Upper lobe of left lung (tissue), 6 donors: ENCODE measurements around the gene PPFIA2. TPM values are rescaled to one million over a fixed set of nuclear protein-coding genes. Genes with fewer than 3 reads are reported as not detected.

Experiments used
- ATAC-seq, 2 donors: fragments of 200-7000 bp; cut with Tn5 transposase; one replicate each; pipeline ENCODE4 v1.9.1; 2022; ENCODE audit warnings: mild to moderate bottlenecking in 2 of 2, moderate library complexity in 2 of 2; ENCODE audit not compliant: low FRiP score in 2 of 2
- DNase-seq, 2 donors: peaks; one replicate each; pipeline ENCODE4 v3.0.0-alpha.2; 2019 to 2020
- H3K27ac ChIP-seq, 4 donors: fragments of 200-600 bp; sonication (generic); one replicate each; pipeline ENCODE4 v1.5.1; 2016 to 2019
- H3K27me3 ChIP-seq, 4 donors: fragments of 200-600 bp; sonication (generic); one replicate each; pipeline ENCODE4 v1.5.1; 2017 to 2019
- H3K36me3 ChIP-seq, 4 donors: fragments of 200-600 bp; sonication (generic); one replicate each; pipeline ENCODE4 v1.5.1; 2016 to 2019
- H3K4me1 ChIP-seq, 4 donors: fragments of 200-600 bp; sonication (generic); one replicate each; pipeline ENCODE4 v1.5.1; 2018 to 2019
- H3K4me3 ChIP-seq, 4 donors: fragments of 200-600 bp; sonication (generic); one replicate each; pipeline ENCODE4 v1.5.1; 2017 to 2019; ENCODE audit warnings: mild to moderate bottlenecking in 2 of 4, moderate library complexity in 1 of 4
- H3K9me3 ChIP-seq, 4 donors: fragments of 200-600 bp; sonication (generic); one replicate each; pipeline ENCODE4 v1.5.1; 2018 to 2019
- EP300 ChIP-seq, 4 donors: sonication (generic); formaldehyde crosslinking; IDR thresholded peaks; one replicate each; pipeline ENCODE4 v1.5.1; 2017; ENCODE audit warnings: antibody characterized with exemption in 4 of 4, control low read depth in 2 of 4
- POLR2A ChIP-seq, 4 donors: fragments of 450-650 bp; IDR thresholded peaks; one replicate each; pipeline ENCODE4 v1.5.1; 2016 to 2017; ENCODE audit warnings: antibody characterized with exemption in 4 of 4, mild to moderate bottlenecking in 2 of 4
- POLR2AphosphoS5 ChIP-seq, 2 donors: sonication (generic); formaldehyde crosslinking; IDR thresholded peaks; one replicate each; pipeline ENCODE4 v1.5.1; 2017; ENCODE audit warnings: antibody characterized with exemption in 2 of 2
- WGBS, 2 donors: methylation state at CpG; one replicate each; pipeline ENCODE4 v1.1.5; 2017 to 2018; 5-methylcytosine and 5-hydroxymethylcytosine counted together
- total RNA-seq, 6 donors: library from RNA; depleted of rRNA in 4 of 6; stranded (reverse); fragments of >200 nt in 4 of 6; gene quantifications; one replicate each; pipeline versions ENCODE4 v1.1.0 to v1.2.1, GENCODE V29; 2016 to 2021
- TF ChIP-seq, protein P1 (sequence below), 6 experiments: fragments of 450-650 bp in 4 of 6; fragments of 200-600 bp in 2 of 6; sonication (generic) in 2 of 6; IDR thresholded peaks; one replicate each; pipeline ENCODE4 v1.5.1; 2016 to 2019; ENCODE audit warnings: antibody characterized with exemption in 6 of 6
- donor health status: DM: no; HTN: no; CAD: no; lungs with moderate emphysema.
- donor health status: DM: no; HTN: yes; CAD: no; lungs with severe emphysema.

The PPFIA2 gene
- total RNA-seq, 6 donors from 2014 or later = 1.3 to 7.3 (median 2.6) TPM

DNA sequence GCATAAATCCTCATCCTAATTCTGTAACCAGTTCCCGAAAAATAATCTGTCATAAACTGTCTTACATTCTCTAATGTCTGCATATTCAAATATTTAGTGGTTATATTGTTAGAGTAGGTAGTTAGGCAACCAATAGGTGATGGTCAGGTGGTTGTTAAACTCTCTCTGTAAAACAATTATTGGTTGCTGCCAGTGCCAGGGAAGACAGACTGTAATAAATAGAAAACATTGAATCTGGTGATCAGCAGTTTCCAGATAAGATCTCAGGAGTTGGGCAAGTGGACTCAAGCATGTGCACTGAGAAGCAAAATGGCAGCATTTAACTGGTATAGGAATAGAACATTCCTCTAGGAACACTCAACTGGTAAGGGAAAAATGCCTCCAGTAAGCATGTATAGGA is 355.8 kb downstream of the PPFIA2 start:
- Histone ChIP-seq H3K27ac (no peak overlapping the region), H3K36me3 (no peaks in the 10 kb centered on the region), H3K27me3 (no peaks in the 10 kb centered on the region), H3K4me1 (peaks cover 0 to 2% (median 0%) of the 10 kb centered on the region in 4 donors), H3K9me3 (no peaks in the 10 kb centered on the region), H3K4me3 (no peak overlapping the region)
- ATAC-seq = no peak
- no peak for TF ChIP-seq POLR2AphosphoS5 (IDR thresholded peaks at IDR 0.05)
- no peak for TF ChIP-seq POLR2A (IDR thresholded peaks at IDR 0.05)
- no peak for TF ChIP-seq EP300 (IDR thresholded peaks at IDR 0.05)
- TF ChIP-seq, protein P1, sequence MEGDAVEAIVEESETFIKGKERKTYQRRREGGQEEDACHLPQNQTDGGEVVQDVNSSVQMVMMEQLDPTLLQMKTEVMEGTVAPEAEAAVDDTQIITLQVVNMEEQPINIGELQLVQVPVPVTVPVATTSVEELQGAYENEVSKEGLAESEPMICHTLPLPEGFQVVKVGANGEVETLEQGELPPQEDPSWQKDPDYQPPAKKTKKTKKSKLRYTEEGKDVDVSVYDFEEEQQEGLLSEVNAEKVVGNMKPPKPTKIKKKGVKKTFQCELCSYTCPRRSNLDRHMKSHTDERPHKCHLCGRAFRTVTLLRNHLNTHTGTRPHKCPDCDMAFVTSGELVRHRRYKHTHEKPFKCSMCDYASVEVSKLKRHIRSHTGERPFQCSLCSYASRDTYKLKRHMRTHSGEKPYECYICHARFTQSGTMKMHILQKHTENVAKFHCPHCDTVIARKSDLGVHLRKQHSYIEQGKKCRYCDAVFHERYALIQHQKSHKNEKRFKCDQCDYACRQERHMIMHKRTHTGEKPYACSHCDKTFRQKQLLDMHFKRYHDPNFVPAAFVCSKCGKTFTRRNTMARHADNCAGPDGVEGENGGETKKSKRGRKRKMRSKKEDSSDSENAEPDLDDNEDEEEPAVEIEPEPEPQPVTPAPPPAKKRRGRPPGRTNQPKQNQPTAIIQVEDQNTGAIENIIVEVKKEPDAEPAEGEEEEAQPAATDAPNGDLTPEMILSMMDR (IDR thresholded peaks at IDR 0.05) = no peak
- WGBS, 2 donors = 89 to 93% methylated on average over 1 of the region's 1 CpG
- no peak for DNase-seq

DNA sequence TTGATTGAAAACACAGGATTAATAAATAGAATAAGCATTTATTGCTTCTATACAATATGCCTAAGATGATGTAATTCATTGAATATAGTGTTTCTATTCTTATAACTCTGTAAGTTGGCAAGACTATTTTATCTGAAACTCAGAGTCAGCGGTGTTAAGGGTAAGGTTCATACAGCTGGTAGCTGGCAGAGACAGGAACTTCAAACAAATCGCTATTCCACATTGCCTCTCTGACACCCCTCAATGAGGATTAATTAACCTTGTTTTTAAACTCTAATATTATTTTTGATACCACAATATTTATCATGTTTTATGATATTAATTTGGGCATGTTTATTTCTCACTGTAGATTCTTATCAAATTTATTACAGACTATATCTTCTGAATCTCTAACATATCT is 357.9 kb downstream of the PPFIA2 start:
- DNase-seq (no peak), ATAC-seq (no peak)
- 83 to 86% methylated on average over 2 of the region's 2 CpGs for WGBS, 2 donors
- H3K27ac ChIP-seq = no peak overlapping the region
- peaks cover 0 to 2% (median 0%) of the 10 kb centered on the region in 4 donors for H3K4me1 ChIP-seq
- no peaks in the 10 kb centered on the region for H3K27me3 ChIP-seq
- TF ChIP-seq POLR2A (IDR thresholded peaks at IDR 0.05) = no peak
- TF ChIP-seq POLR2AphosphoS5 (IDR thresholded peaks at IDR 0.05) = no peak
- TF ChIP-seq, protein P1 (IDR thresholded peaks at IDR 0.05) = no peak
- TF ChIP-seq EP300 (IDR thresholded peaks at IDR 0.05) = no peak
- no peaks in the 10 kb centered on the region for H3K36me3 ChIP-seq
- no peaks in the 10 kb centered on the region for H3K9me3 ChIP-seq
- no peak overlapping the region for H3K4me3 ChIP-seq

DNA sequence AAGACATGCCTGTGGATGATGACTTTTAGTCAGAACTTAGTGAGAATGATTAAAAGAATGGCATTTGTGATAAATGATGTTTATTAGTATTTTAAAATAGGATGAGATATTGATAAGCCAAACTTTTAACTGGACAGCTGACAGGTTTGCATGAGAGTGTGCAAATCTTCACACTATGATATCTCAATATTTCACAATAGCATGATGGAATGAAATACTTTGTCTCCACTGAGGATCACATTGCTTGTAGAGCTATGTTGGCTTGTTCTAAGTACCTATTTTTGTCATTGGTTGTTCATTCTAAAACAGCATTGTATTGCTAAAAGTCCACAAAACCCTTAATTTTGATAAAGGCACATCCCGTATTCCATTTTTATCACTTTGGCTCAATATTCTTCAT is 359.1 kb downstream of the PPFIA2 start:
- TF ChIP-seq POLR2AphosphoS5 (IDR thresholded peaks at IDR 0.05) (no peak), EP300 (IDR thresholded peaks at IDR 0.05) (no peak), POLR2A (IDR thresholded peaks at IDR 0.05) (no peak)
- TF ChIP-seq, protein P1 (IDR thresholded peaks at IDR 0.05) = no peak
- Histone ChIP-seq H3K27me3 (no peaks in the 10 kb centered on the region), H3K9me3 (no peaks in the 10 kb centered on the region), H3K4me1 (peaks cover 0 to 2% (median 0%) of the 10 kb centered on the region in 4 donors), H3K4me3 (no peak overlapping the region), H3K36me3 (no peaks in the 10 kb centered on the region), H3K27ac (no peak overlapping the region)
- DNase-seq (no peak), ATAC-seq (no peak)
- WGBS, 2 donors = 93% methylated on average over 1 of the region's 1 CpG

DNA sequence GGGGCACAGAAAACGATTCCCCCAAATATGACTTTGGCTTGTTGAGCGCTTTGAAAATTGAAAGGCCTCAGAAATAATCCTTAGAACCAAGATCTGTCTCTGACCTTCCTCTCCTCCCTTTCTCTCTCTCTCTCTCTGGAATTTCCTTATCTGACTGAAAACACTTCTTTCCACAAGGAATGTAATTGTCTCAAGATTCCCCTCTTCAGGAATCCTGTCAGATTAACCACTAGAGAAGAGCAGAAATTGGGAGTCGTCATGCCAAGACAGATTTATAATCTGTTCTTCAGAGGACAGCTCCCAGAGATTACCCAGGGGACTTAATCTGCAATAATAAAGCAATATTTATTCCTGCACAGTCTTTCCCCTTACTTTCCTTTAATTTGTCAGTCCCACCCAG is 363.7 kb downstream of the PPFIA2 start:
- DNase-seq (no peak), ATAC-seq (no peak)
- Histone ChIP-seq H3K9me3 (no peaks in the 10 kb centered on the region), H3K4me3 (no peak overlapping the region), H3K27me3 (no peaks in the 10 kb centered on the region), H3K4me1 (no peaks in the 10 kb centered on the region), H3K36me3 (no peaks in the 10 kb centered on the region), H3K27ac (no peak overlapping the region)
- 67 to 69% methylated on average over 3 of the region's 3 CpGs for WGBS, 2 donors
- TF ChIP-seq, protein P1 (IDR thresholded peaks at IDR 0.05) = no peak
- no peak for TF ChIP-seq EP300 (IDR thresholded peaks at IDR 0.05)
- no peak for TF ChIP-seq POLR2A (IDR thresholded peaks at IDR 0.05)
- TF ChIP-seq POLR2AphosphoS5 (IDR thresholded peaks at IDR 0.05) = no peak

DNA sequence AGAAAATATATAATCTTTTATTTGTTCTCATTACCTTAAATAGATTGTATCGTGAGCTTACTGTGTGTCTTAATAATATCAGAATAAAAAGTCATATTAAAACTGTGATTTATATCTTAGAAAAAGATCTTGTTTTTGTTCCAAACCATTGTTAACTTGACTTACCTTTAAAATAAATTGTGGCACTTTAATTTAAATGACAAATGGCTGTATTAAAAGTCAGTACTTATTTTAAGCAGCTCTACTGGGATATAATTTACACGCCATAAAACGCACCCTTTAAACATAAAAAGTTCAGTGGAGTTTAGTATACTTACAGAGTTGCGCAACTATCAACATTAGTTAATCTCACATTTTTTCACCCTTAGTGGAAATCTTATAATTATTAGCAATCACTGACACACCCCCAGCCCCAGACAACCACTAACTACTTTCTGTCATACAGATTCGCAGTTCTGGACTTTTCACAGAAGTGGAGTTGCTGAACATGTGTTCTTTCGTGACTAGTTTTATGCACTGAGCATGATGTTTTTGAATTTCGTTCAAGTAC is 369.5 kb downstream of the PPFIA2 start:
- no peaks in the 10 kb centered on the region for H3K4me1 ChIP-seq
- no peaks in the 10 kb centered on the region for H3K27me3 ChIP-seq
- TF ChIP-seq EP300 (IDR thresholded peaks at IDR 0.05) = no peak
- no peak overlapping the region for H3K4me3 ChIP-seq
- ATAC-seq = no peak
- WGBS, 2 donors = 86 to 88% methylated on average over 7 of the region's 7 CpGs
- no peaks in the 10 kb centered on the region for H3K36me3 ChIP-seq
- H3K27ac ChIP-seq = no peak overlapping the region
- H3K9me3 ChIP-seq = peaks cover 0 to 2% (median 0%) of the 10 kb centered on the region in 4 donors
- DNase-seq = no peak
